Bronchial epithelial cell (primary cell): Measurements from ENCODE around the gene SEZ6L. TPM values are rescaled to one million over a fixed set of nuclear protein-coding genes. Genes with fewer than 3 reads are reported as not detected.

Experiments used
- DNase-seq: peaks from one replicate; pipeline ENCODE4 v3.0.0-alpha.2; 2010; ENCODE audit warnings: low read depth
- FAIRE-seq: peaks from 2 replicates; lab custom pipeline; 2011; peaks lifted over from hg19 to GRCh38; lab: Jason Lieb, UNC
- H3K27me3 ChIP-seq: 2 replicates; pipeline ENCODE4 v1.5.1; 2011; ENCODE audit warnings: low read length; ENCODE audit not compliant: control insufficient read depth, insufficient read depth
- H3K36me3 ChIP-seq: 2 replicates; pipeline ENCODE4 v1.5.1; 2011; ENCODE audit warnings: low read length; ENCODE audit not compliant: control insufficient read depth, insufficient read depth
- H3K4me3 ChIP-seq: 2 replicates; pipeline ENCODE4 v1.5.1; 2011; ENCODE audit warnings: mild to moderate bottlenecking, low read depth, low read length, control low read depth
- total RNA-seq: library from RNA; depleted of rRNA; stranded (reverse); fragments of >200 nt; gene quantifications from 2 replicates; pipeline ENCODE4 v1.2.1, GENCODE V29; 2014
- TF ChIP-seq, protein P1 (sequence below): IDR thresholded peaks from 2 replicates; pipeline ENCODE4 v1.5.1; 2011; ENCODE audit warnings: mild to moderate bottlenecking, moderate library complexity, low read length, control low read depth, inconsistent platforms; ENCODE audit not compliant: insufficient read depth, severe bottlenecking

The SEZ6L gene
- total RNA-seq, 1 donor from 2014 or later = not detected

DNA sequence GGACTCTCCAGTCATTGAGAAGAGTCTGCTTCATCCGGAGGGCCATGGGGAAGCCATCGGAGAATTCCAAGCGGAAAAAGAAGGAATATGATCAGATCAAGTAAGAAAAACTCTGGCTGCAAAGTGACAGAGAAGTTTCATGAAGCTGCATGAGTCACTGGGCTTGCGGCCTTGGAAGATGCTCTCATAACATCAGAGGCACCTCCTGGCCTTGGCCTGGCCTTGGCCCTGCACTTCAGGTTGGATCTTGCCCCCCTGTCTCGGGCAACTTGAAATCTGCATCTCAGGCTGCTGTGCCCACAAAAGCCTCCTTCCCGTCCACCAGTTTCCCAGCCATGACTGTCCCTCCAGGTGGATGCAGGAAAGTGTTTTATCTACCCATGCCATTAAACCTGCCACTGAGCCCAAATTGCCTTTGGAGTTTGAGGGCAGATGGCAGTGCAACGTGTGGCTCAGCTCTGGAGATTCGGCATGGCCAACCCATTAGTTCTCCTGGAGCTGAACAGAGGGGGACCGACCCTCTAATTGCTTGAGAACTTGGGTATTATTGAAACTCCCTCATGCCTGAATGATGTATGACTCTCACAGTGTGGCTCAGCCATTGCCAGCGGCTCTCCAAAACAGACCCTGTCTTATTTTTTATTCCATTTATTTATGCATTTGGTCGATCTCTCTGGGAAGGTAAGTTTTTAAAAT lies 66.7 kb downstream of the SEZ6L start:
- no peak for DNase-seq
- TF ChIP-seq, protein P1, sequence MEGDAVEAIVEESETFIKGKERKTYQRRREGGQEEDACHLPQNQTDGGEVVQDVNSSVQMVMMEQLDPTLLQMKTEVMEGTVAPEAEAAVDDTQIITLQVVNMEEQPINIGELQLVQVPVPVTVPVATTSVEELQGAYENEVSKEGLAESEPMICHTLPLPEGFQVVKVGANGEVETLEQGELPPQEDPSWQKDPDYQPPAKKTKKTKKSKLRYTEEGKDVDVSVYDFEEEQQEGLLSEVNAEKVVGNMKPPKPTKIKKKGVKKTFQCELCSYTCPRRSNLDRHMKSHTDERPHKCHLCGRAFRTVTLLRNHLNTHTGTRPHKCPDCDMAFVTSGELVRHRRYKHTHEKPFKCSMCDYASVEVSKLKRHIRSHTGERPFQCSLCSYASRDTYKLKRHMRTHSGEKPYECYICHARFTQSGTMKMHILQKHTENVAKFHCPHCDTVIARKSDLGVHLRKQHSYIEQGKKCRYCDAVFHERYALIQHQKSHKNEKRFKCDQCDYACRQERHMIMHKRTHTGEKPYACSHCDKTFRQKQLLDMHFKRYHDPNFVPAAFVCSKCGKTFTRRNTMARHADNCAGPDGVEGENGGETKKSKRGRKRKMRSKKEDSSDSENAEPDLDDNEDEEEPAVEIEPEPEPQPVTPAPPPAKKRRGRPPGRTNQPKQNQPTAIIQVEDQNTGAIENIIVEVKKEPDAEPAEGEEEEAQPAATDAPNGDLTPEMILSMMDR = no peak
- no peak overlapping the region for H3K4me3 ChIP-seq
- no peak for FAIRE-seq
- no peaks in the 10 kb centered on the region for H3K36me3 ChIP-seq
- H3K27me3 ChIP-seq = no peaks in the 10 kb centered on the region

DNA sequence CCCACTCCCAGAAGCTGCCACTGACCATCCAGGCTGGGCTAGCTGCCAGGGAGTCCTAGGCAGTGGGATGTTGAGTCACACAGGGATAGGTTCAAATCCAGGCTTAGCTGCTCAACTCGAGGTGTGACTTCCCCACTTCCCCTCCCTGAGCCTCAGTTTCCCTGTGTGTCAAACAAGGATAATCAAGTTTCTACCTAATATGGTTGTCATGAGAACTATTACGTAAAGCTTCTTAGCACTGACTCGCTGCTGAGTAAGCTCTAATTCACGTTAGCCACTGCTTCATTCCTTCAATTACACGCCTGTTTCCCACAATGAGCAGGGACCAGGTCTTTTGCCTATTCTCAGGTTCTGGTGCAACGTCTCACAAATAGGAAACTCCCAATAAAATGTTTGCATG lies 67.7 kb downstream of the SEZ6L start:
- TF ChIP-seq, protein P1 = no peak
- no peaks in the 10 kb centered on the region for H3K36me3 ChIP-seq
- DNase-seq = peak; percentile 3
- H3K4me3 ChIP-seq = no peak overlapping the region
- no peak for FAIRE-seq
- no peaks in the 10 kb centered on the region for H3K27me3 ChIP-seq

DNA sequence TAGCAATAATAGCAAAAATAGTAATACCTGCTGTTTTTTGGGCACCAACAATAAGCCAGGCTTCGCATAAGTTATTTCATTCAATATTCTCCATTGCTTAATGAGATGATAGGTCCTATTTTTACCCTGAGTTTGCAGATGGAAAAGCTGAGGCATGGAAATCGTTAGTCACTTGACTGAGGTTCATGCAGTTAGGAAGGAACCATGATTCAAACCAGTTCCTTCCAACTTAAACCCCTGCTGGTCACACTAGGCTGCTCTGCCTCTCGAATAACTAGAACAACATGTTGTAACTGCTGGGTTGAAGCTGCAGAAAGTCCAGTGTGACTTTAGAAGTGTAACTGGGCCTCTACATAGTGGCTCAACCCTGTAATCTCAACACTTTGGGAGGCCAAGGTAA lies 69.3 kb downstream of the SEZ6L start:
- FAIRE-seq = no peak
- DNase-seq = no peak
- TF ChIP-seq, protein P1 = no peak
- Histone ChIP-seq H3K27me3 (no peaks in the 10 kb centered on the region), H3K36me3 (no peaks in the 10 kb centered on the region), H3K4me3 (no peak overlapping the region)

DNA sequence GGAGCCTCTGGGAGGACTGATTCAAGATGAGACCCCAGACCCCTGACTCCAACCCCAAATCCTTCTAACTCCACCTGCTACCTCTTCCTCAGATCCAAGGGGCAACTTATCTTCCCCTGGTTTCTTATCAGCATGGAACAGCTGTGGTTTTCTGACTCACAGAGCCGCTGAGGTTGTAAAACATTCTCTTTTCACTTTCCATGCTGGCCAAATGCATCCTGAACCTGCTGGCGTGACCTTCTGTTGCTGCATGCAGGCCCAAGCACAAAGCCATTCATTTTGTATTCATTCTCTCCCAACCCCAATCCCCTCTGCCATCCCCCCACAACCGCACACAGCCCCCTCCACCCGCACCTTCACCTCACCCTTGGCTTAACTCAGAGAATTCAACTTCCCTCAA lies 70.3 kb downstream of the SEZ6L start:
- Histone ChIP-seq H3K36me3 (no peaks in the 10 kb centered on the region), H3K4me3 (no peak overlapping the region), H3K27me3 (no peaks in the 10 kb centered on the region)
- DNase-seq = no peak
- TF ChIP-seq, protein P1 = no peak
- FAIRE-seq = no peak

DNA sequence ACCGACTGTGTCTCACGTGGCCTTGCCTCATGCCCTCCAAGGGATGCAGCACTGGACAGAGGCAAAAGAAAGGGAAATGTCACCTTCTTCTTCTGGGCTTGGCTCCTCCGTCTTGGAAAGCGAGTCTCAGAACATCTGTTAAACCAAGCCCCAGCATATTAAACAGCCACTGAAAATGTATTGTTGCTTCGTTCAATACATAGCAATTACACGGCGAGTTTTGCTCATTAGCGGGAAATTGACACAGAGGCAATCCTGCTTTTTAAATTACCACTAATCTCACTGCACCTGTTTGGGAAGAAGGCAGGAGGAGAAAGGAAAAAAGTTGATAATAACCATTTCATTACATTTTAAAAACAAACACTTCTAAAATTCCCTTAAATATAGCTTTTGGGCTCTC lies 72.1 kb downstream of the SEZ6L start:
- Histone ChIP-seq H3K36me3 (no peaks in the 10 kb centered on the region), H3K27me3 (no peaks in the 10 kb centered on the region), H3K4me3 (no peak overlapping the region)
- FAIRE-seq = no peak
- no peak for DNase-seq
- TF ChIP-seq, protein P1 = no peak

DNA sequence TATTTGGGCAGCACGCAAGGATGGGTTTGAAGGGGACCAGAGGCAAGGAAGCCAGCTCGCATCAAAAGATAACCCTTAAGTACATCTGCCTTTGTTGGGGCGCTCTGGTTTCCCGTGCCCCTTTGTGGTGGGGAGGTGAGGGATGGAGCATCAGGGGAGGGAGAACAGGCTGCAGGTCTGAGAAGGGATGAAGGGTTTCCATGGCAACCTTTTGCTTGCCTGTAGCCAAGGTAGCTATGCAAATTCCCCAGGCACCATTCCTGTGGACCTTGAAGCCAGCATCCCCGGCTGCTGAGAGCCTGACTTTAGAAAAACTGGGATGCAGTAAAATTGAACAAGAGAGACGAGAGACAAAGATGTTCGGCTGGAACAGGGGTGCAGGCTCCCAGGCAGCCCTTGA lies 75.7 kb downstream of the SEZ6L start:
- FAIRE-seq (no peak), DNase-seq (no peak)
- H3K27me3 ChIP-seq = no peaks in the 10 kb centered on the region
- H3K36me3 ChIP-seq = no peaks in the 10 kb centered on the region
- TF ChIP-seq, protein P1 = no peak
- no peak overlapping the region for H3K4me3 ChIP-seq
